AG04450 (cell line): Measurements from ENCODE around the gene PIGC. TPM values are rescaled to one million over a fixed set of nuclear protein-coding genes. Genes with fewer than 3 reads are reported as not detected.

Experiments
- CTCF ChIA-PET: fragments of 300-600, 350-600 bp; formaldehyde crosslinking; extraction: SDS; loops from one replicate; lab custom pipeline; 2022; ENCODE audit warnings: antibody characterized with exemption, inconsistent platforms; lab: Charles Lee
- POLR2A ChIA-PET: fragments of 350-600 bp; formaldehyde crosslinking; extraction: SDS; loops from one replicate; lab custom pipeline; 2021; ENCODE audit warnings: antibody characterized with exemption, inconsistent platforms; lab: Yijun Ruan, JAX
- DNase-seq: peaks from one replicate; pipeline ENCODE4 v3.0.0-alpha.2; 2011; ENCODE audit warnings: low read depth, low spot score
- H3K27ac ChIP-seq: one replicate; pipeline ENCODE4 v1.5.1; 2012; ENCODE audit warnings: low read depth, low read length, control low read depth
- H3K27me3 ChIP-seq: one replicate; pipeline ENCODE4 v1.6.0; 2012; ENCODE audit warnings: low read length; ENCODE audit not compliant: control insufficient read depth, insufficient read depth
- H3K4me3 ChIP-seq: 2 replicates; pipeline ENCODE4 v1.5.1; 2011; ENCODE audit warnings: mild to moderate bottlenecking, low read depth, low read length, control low read depth
- H3K9me3 ChIP-seq: 2 replicates; pipeline ENCODE4 v1.5.1; 2012; ENCODE audit warnings: low read length; ENCODE audit not compliant: control insufficient read depth, insufficient read depth
- CTCF ChIP-seq: IDR thresholded peaks from 2 replicates; pipeline ENCODE4 v1.5.1; 2011; ENCODE audit warnings: low read depth, low read length, control low read depth, inconsistent platforms
- polyA plus RNA-seq: library from polyadenylated mRNA; depleted of rRNA; stranded (reverse); fragments of >200 nt; gene quantifications from 2 replicates; pipeline ENCODE4 v1.2.3, GENCODE V29; 2011

Gene PIGC
- polyA plus RNA-seq, 1 experiment: 25.2 TPM

GRCh38 chr1:172449585-172450523 is 6.0 kb upstream of the PIGC start:
- POLR2A ChIA-PET: no interaction called here
- Histone ChIP-seq H3K4me3 (no peak overlapping the region), H3K27ac (no peak overlapping the region), H3K27me3 (peaks cover 4% of the 10 kb centered on the region), H3K9me3 (no peaks in the 10 kb centered on the region)
- TF ChIP-seq CTCF: peak; percentile 92
- peak; percentile 4 for DNase-seq
- CTCF ChIA-PET: interaction anchor here (0.6 to 5.0 kb wide), 14 partner anchors 9 to 683 kb away, joined by 3 to 66 read pairs (median 4); no protein-coding TSS in a partner anchor

GRCh38 chr1:172448995-172449584 is 5.2 kb upstream of the PIGC start:
- ChIA-PET CTCF (interaction anchor here (0.7 to 5.0 kb wide), 5 partner anchors 9 to 683 kb away, joined by 3 to 66 read pairs (median 6); no protein-coding TSS in a partner anchor), POLR2A (no interaction called here)
- no peaks in the 10 kb centered on the region for H3K9me3 ChIP-seq
- TF ChIP-seq CTCF: no peak
- H3K27ac ChIP-seq: no peak overlapping the region
- H3K4me3 ChIP-seq: no peak overlapping the region
- no peak for DNase-seq
- peaks cover 2% of the 10 kb centered on the region for H3K27me3 ChIP-seq

- no peak for TF ChIP-seq CTCF
- peaks cover 3% of the 10 kb centered on the region; the same call in 1 of the 2 replicates for H3K9me3 ChIP-seq
- H3K27me3 ChIP-seq: peaks cover 2% of the 10 kb centered on the region
- no peak for DNase-seq
- H3K4me3 ChIP-seq: no peak overlapping the region
- ChIA-PET CTCF (interaction anchor here (4.4 to 5.0 kb wide), 2 partner anchors 272 to 445 kb away, joined by 26 to 66 read pairs; no protein-coding TSS in a partner anchor), POLR2A (no interaction called here)
- no peak overlapping the region for H3K27ac ChIP-seq
Observed at GRCh38 chr1:172447641-172448040, 3.8 kb upstream of the PIGC start.

GRCh38 chr1:172446547-172446946 is 2.7 kb upstream of the PIGC start:
- ChIA-PET CTCF (interaction anchor here (1.4 to 1.5 kb wide), 2 partner anchors 273 to 444 kb away, joined by 13 to 14 read pairs; no protein-coding TSS in a partner anchor), POLR2A (no interaction called here)
- H3K9me3 ChIP-seq: peaks cover 3% of the 10 kb centered on the region; the same call in 1 of the 2 replicates
- DNase-seq: no peak
- no peak for TF ChIP-seq CTCF
- H3K4me3 ChIP-seq: no peak overlapping the region
- H3K27ac ChIP-seq: no peak overlapping the region
- H3K27me3 ChIP-seq: peaks cover 2% of the 10 kb centered on the region
